Neural cell (in vitro differentiated cells): ENCODE results near the gene TMEM115.
A peak's percentile ranks its signal among the peaks of the same experiment; 100 is the strongest.

Source experiments
- CTCF ChIP-seq: fragments of 450-650 bp; IDR thresholded peaks from 2 replicates; pipeline ENCODE4 v1.5.1; 2014; ENCODE audit warnings: antibody characterized with exemption, mild to moderate bottlenecking, moderate library complexity; ENCODE audit not compliant: poor library complexity, severe bottlenecking
- EP300 ChIP-seq: fragments of 450-650 bp; conservative IDR thresholded peaks from 2 replicates; pipeline ENCODE4 v1.6.1; 2014; ENCODE audit warnings: antibody characterized with exemption, mild to moderate bottlenecking, moderate library complexity; ENCODE audit not compliant: poor library complexity, severe bottlenecking
- EZH2 ChIP-seq: fragments of 200-600, 300-800 bp; shearing (Covaris generic), sonication (generic); IDR thresholded peaks from 2 replicates; pipeline ENCODE4 v1.6.1; 2014; ENCODE audit warnings: antibody characterized with exemption, low read length, borderline replicate concordance, mild to moderate bottlenecking; ENCODE audit not compliant: insufficient read depth, poor library complexity, severe bottlenecking
- POLR2AphosphoS5 ChIP-seq: IDR thresholded peaks from 2 replicates; pipeline ENCODE4 v1.6.1; 2012
- RAD21 ChIP-seq: fragments of 450-650 bp; conservative IDR thresholded peaks from 2 replicates; pipeline ENCODE4 v1.6.1; 2014; ENCODE audit warnings: antibody characterized with exemption, mild to moderate bottlenecking, moderate library complexity
- TAF1 ChIP-seq: IDR thresholded peaks from 2 replicates; pipeline ENCODE4 v1.6.1; 2012; ENCODE audit warnings: low read depth
- TF ChIP-seq, protein P1 (sequence below): IDR thresholded peaks from 2 replicates; pipeline ENCODE4 v1.6.1; 2012; ENCODE audit warnings: borderline replicate concordance

DNA sequence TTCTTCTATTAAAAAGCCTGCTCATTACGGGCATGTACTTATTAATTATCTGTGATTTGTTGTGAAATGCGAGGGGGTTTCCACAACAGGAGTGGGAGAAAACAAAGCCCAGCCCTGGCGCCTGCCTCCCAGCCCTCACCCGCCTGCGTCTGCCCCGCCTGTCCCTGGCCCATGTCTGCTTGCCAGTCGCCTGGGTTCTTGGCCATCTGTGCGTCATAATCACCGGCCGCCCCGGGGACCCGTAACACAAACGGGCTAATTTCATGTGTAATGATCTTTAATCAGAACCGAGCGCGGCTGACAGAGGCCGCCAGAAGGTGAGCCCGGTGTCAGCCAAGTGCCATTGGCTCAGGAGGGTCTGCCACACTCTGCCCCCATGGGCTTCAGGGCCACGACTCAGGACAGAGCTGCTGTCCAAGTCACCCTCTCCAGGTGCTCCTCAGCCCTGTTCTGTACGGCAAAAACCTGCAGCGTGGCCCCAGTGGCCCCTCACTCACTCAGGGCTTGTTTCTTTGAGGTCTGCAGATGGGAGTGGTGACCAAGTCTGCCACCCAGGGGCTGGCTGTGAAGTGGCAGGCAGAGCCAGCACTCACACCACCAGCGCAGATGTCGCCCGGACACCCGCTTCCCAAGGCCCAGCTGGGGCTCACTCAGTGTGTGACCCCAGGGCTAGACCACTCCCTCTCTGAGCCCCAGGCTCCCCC is 28.8 kb upstream of the TMEM115 start:
- peak; percentile 34 for TF ChIP-seq CTCF
- TF ChIP-seq, protein P1, sequence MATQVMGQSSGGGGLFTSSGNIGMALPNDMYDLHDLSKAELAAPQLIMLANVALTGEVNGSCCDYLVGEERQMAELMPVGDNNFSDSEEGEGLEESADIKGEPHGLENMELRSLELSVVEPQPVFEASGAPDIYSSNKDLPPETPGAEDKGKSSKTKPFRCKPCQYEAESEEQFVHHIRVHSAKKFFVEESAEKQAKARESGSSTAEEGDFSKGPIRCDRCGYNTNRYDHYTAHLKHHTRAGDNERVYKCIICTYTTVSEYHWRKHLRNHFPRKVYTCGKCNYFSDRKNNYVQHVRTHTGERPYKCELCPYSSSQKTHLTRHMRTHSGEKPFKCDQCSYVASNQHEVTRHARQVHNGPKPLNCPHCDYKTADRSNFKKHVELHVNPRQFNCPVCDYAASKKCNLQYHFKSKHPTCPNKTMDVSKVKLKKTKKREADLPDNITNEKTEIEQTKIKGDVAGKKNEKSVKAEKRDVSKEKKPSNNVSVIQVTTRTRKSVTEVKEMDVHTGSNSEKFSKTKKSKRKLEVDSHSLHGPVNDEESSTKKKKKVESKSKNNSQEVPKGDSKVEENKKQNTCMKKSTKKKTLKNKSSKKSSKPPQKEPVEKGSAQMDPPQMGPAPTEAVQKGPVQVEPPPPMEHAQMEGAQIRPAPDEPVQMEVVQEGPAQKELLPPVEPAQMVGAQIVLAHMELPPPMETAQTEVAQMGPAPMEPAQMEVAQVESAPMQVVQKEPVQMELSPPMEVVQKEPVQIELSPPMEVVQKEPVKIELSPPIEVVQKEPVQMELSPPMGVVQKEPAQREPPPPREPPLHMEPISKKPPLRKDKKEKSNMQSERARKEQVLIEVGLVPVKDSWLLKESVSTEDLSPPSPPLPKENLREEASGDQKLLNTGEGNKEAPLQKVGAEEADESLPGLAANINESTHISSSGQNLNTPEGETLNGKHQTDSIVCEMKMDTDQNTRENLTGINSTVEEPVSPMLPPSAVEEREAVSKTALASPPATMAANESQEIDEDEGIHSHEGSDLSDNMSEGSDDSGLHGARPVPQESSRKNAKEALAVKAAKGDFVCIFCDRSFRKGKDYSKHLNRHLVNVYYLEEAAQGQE, result no peak
- TF ChIP-seq EZH2, result no peak
- no peak for TF ChIP-seq TAF1
- no peak for TF ChIP-seq POLR2AphosphoS5
- no peak for TF ChIP-seq EP300
- TF ChIP-seq RAD21, result no peak
